CD14-positive monocyte (primary cell): ENCODE measurements around the gene SERINC3. TPM values are rescaled to one million over a fixed set of nuclear protein-coding genes. Genes with fewer than 3 reads are reported as not detected.

Experiments
- DNase-seq, 3 donors: peaks; one replicate each; pipeline ENCODE4 v3.0.0-alpha.2; 2011 to 2022
- H2AFZ ChIP-seq: 2 replicates; pipeline ENCODE4 v1.6.0; 2012; ENCODE audit warnings: mild to moderate bottlenecking, low read depth, low read length, inconsistent platforms; ENCODE audit not compliant: insufficient read depth, poor library complexity, severe bottlenecking
- H3K27ac ChIP-seq, 2 donors: 1 replicate in 1 of 2; 2 replicates in 1 of 2; pipeline ENCODE4 v1.5.1; 2012 to 2013; ENCODE audit warnings: low read length in 2 of 2, control low read depth in 1 of 2, inconsistent platforms in 1 of 2, low read depth in 1 of 2, mild to moderate bottlenecking in 1 of 2
- H3K27me3 ChIP-seq, 2 donors: one replicate each; pipeline versions ENCODE4 v1.6.0 to v1.6.1; 2011 to 2013; ENCODE audit warnings: low read length in 2 of 2; ENCODE audit not compliant: control insufficient read depth in 2 of 2, insufficient read depth in 2 of 2
- H3K36me3 ChIP-seq, 2 donors: replicated peaks in 1 of 2; 1 replicate in 1 of 2; 2 replicates in 1 of 2; pipeline versions ENCODE4 v1.5.1 to v1.6.1; 2012 to 2013; ENCODE audit warnings: low read length in 2 of 2, control low read depth in 1 of 2, inconsistent platforms in 1 of 2, mild to moderate bottlenecking in 1 of 2; ENCODE audit not compliant: insufficient read depth in 2 of 2, control insufficient read depth in 1 of 2
- H3K4me1 ChIP-seq, 2 donors: 1 replicate in 1 of 2; 2 replicates in 1 of 2; pipeline versions ENCODE4 v1.5.1 to v1.6.1; 2012 to 2013; ENCODE audit warnings: low read length in 2 of 2, control low read depth in 1 of 2, inconsistent platforms in 1 of 2, mild to moderate bottlenecking in 1 of 2, moderate library complexity in 1 of 2; ENCODE audit not compliant: insufficient read depth in 2 of 2, control insufficient read depth in 1 of 2
- H3K4me2 ChIP-seq: replicated peaks from 2 replicates; pipeline ENCODE3; 2012; ENCODE audit warnings: low read length, moderate library complexity, mild to moderate bottlenecking; ENCODE audit not compliant: poor library complexity, severe bottlenecking; ENCODE audit errors: extremely low read depth
- H3K4me3 ChIP-seq, 3 experiments: fragments of 200-600 bp in 1 of 3; sonication (generic) in 1 of 3; replicated peaks in 1 of 3; 1 replicate in 2 of 3; 2 replicates in 1 of 3; pipeline ENCODE4 v1.5.1; 2011 to 2013; ENCODE audit warnings: low read length in 3 of 3, mild to moderate bottlenecking in 3 of 3, control low read depth in 2 of 3, low read depth in 2 of 3, inconsistent platforms in 1 of 3, moderate library complexity in 1 of 3
- H3K79me2 ChIP-seq: 2 replicates; pipeline ENCODE4 v1.6.0; 2012; ENCODE audit warnings: mild to moderate bottlenecking, control low read depth, inconsistent platforms, low read length, moderate library complexity; ENCODE audit not compliant: insufficient read depth
- H3K9ac ChIP-seq: 2 replicates; pipeline ENCODE4 v1.6.0; 2017; ENCODE audit warnings: low read length, mild to moderate bottlenecking; ENCODE audit not compliant: insufficient read depth, poor library complexity, severe bottlenecking
- H3K9me3 ChIP-seq, 2 donors: replicated peaks in 1 of 2; 1 replicate in 1 of 2; 2 replicates in 1 of 2; pipeline versions ENCODE4 v1.5.1 to v1.6.1; 2012 to 2013; ENCODE audit warnings: low read length in 2 of 2, control low read depth in 1 of 2; ENCODE audit not compliant: control insufficient read depth in 1 of 2, insufficient read depth in 1 of 2
- H4K20me1 ChIP-seq: 2 replicates; pipeline ENCODE4 v1.6.0; 2012; ENCODE audit warnings: mild to moderate bottlenecking, low read length, control low read depth, moderate library complexity; ENCODE audit not compliant: insufficient read depth
- H3K27ac Mint-ChIP-seq, 7 donors: one replicate each; pipeline ENCODE4 v1.8.0; 2020; ENCODE audit warnings: mild to moderate bottlenecking in 7 of 7, mixed read lengths in 7 of 7, moderate library complexity in 6 of 7, inconsistent platforms in 2 of 7
- H3K27me3 Mint-ChIP-seq, 3 donors: one replicate each; pipeline ENCODE4 v1.8.0; 2021 to 2022; ENCODE audit warnings: low read depth in 3 of 3, mild to moderate bottlenecking in 3 of 3, mixed read lengths in 3 of 3, moderate library complexity in 3 of 3, inconsistent platforms in 1 of 3
- H3K36me3 Mint-ChIP-seq, 2 donors: one replicate each; pipeline ENCODE4 v1.8.0; 2020; ENCODE audit warnings: mixed read lengths in 2 of 2, inconsistent platforms in 1 of 2, mild to moderate bottlenecking in 1 of 2
- H3K4me1 Mint-ChIP-seq: one replicate; pipeline ENCODE4 v1.8.0; 2020; ENCODE audit warnings: mild to moderate bottlenecking, mixed read lengths
- H3K4me3 Mint-ChIP-seq, 2 donors: one replicate each; pipeline ENCODE4 v1.8.0; 2020; ENCODE audit warnings: mild to moderate bottlenecking in 2 of 2, mixed read lengths in 2 of 2, moderate library complexity in 1 of 2
- H3K9me3 Mint-ChIP-seq, 7 donors: one replicate each; pipeline ENCODE4 v1.8.0; 2020 to 2022; ENCODE audit warnings: mixed read lengths in 7 of 7, mild to moderate bottlenecking in 6 of 7, moderate library complexity in 6 of 7, inconsistent platforms in 2 of 7
- CTCF ChIP-seq: fragments of 200-600 bp; IDR thresholded peaks from one replicate; pipeline ENCODE4 v1.8.0; 2022; ENCODE audit warnings: antibody characterized with exemption, mild to moderate bottlenecking
- WGBS: methylation state at CpG from one replicate; pipeline ENCODE4 v1.1.5; 2013; ENCODE audit warnings: missing lambda C conversion rate; ENCODE audit not compliant: insufficient coverage; 5-methylcytosine and 5-hydroxymethylcytosine counted together
- intact Hi-C, 2 donors: fragments of 100-400 bp; cut with micrococcal nuclease; formaldehyde crosslinking; loops; one replicate each; pipeline versions ENCODE4 v1.15.0 to v1.15.1; 2023
- polyA plus RNA-seq, 3 donors: library from polyadenylated mRNA; depleted of rRNA in 1 of 3; unstranded in 2 of 3; stranded (reverse) in 1 of 3; fragments of 300-500 nt in 2 of 3; fragments of >200 nt in 1 of 3; fragmentation: Illumina TruSeq in 2 of 3; gene quantifications; 1 replicate in 2 of 3; 2 replicates in 1 of 3; pipeline ENCODE4 v1.2.3, GENCODE V29; 2012 to 2021

Gene SERINC3
- polyA plus RNA-seq, 3 donors: 49.8 to 194 (median 157) TPM

- H3K27me3 Mint-ChIP-seq: peaks cover 2 to 4% (median 4%) of the 10 kb centered on the region in 3 donors
- no peaks in the 10 kb centered on the region for H3K36me3 Mint-ChIP-seq
- Histone ChIP-seq H3K27ac (no peak overlapping the region), H3K79me2 (no peaks in the 10 kb centered on the region), H3K4me3 (no peak overlapping the region), H3K9ac (no peak overlapping the region), H3K36me3 (no peaks in the 10 kb centered on the region), H2AFZ (no peak overlapping the region), H3K27me3 (no peaks in the 10 kb centered on the region), H4K20me1 (no peaks in the 10 kb centered on the region), H3K4me2 (no peak overlapping the region), H3K9me3 (no peaks in the 10 kb centered on the region), H3K4me1 (peaks cover 8% of the 10 kb centered on the region in 2 donors)
- 89% methylated on average over 2 of the region's 7 CpGs for WGBS
- intact Hi-C loops: no loop called here
- no peak overlapping the region for H3K27ac Mint-ChIP-seq
- H3K4me3 Mint-ChIP-seq: no peak overlapping the region
- TF ChIP-seq CTCF: no peak
- H3K4me1 Mint-ChIP-seq: peaks cover 9% of the 10 kb centered on the region
- DNase-seq: no peak
- H3K9me3 Mint-ChIP-seq: no peaks in the 10 kb centered on the region
Observed at GRCh38 chr20:44454306-44454963, 67.4 kb downstream of the SERINC3 start.

GRCh38 chr20:44450903-44451450 lies 70.9 kb downstream of the SERINC3 start:
- peaks cover 0 to 2% (median 0%) of the 10 kb centered on the region in 7 donors for H3K9me3 Mint-ChIP-seq
- H3K27me3 Mint-ChIP-seq: peaks cover 6 to 9% (median 7%) of the 10 kb centered on the region in 3 donors
- H3K4me2 ChIP-seq: no peak overlapping the region
- H3K4me1 Mint-ChIP-seq: peaks cover 9% of the 10 kb centered on the region
- DNase-seq: no peak
- H3K27me3 ChIP-seq: no peaks in the 10 kb centered on the region
- 80% methylated on average over 5 of the region's 7 CpGs for WGBS
- no peaks in the 10 kb centered on the region for H3K36me3 Mint-ChIP-seq
- H3K79me2 ChIP-seq: no peaks in the 10 kb centered on the region
- no peak overlapping the region for H3K4me3 Mint-ChIP-seq
- no peak overlapping the region for H3K27ac ChIP-seq
- intact Hi-C loops: no loop called here
- H3K4me1 ChIP-seq: peaks cover 8% of the 10 kb centered on the region in 2 donors
- H2AFZ ChIP-seq: no peak overlapping the region
- H3K9me3 ChIP-seq: no peaks in the 10 kb centered on the region
- no peaks in the 10 kb centered on the region for H3K36me3 ChIP-seq
- TF ChIP-seq CTCF: no peak
- no peaks in the 10 kb centered on the region for H4K20me1 ChIP-seq
- no peak overlapping the region for H3K4me3 ChIP-seq
- no peak overlapping the region for H3K27ac Mint-ChIP-seq
- no peak overlapping the region for H3K9ac ChIP-seq
